B cell (primary cell): ENCODE data around the gene ACTR1B. TPM values are rescaled to one million over a fixed set of nuclear protein-coding genes. Genes with fewer than 3 reads are reported as not detected.

Source experiments
- ATAC-seq: fragments of 200-7000 bp; cut with Tn5 transposase; one replicate; pipeline ENCODE4 v1.10.0; 2021; ENCODE audit warnings: low read depth, mild to moderate bottlenecking, moderate number of reproducible peaks, moderate library complexity
- CTCF ChIA-PET: fragments of 350-600 bp; sonication (Branson Sonifier 250); formaldehyde crosslinking; loops from one replicate; lab custom pipeline; 2021; ENCODE audit warnings: antibody characterized with exemption, inconsistent platforms; lab: Charles Lee
- POLR2A ChIA-PET: fragments of 350-600 bp; sonication (Branson Sonifier 250); formaldehyde crosslinking; loops from one replicate; lab custom pipeline; 2021; ENCODE audit warnings: antibody characterized with exemption; lab: Charles Lee
- DNase-seq: peaks from one replicate; pipeline ENCODE4 v3.0.0; 2013
- H2AFZ ChIP-seq: 2 replicates; pipeline ENCODE4 v1.6.1; 2012; ENCODE audit warnings: mild to moderate bottlenecking, low read depth, low read length; ENCODE audit not compliant: insufficient read depth, poor library complexity, severe bottlenecking
- H3K27ac ChIP-seq, 2 donors: 1 replicate in 1 of 2; 2 replicates in 1 of 2; pipeline ENCODE4 v1.5.1; 2012 to 2013; ENCODE audit warnings: low read length in 2 of 2, mild to moderate bottlenecking in 2 of 2, moderate library complexity in 1 of 2
- H3K27me3 ChIP-seq, 4 experiments: fragments of 200-600 bp in 1 of 4; sonication (generic) in 1 of 4; replicated peaks in 1 of 4; 1 replicate in 2 of 4; 2 replicates in 2 of 4; pipeline versions ENCODE4 v1.6.1 to v1.7.0; 2013 to 2016; ENCODE audit warnings: low read length in 3 of 4, mild to moderate bottlenecking in 2 of 4, mixed read lengths in 1 of 4, moderate library complexity in 1 of 4; ENCODE audit not compliant: insufficient read depth in 4 of 4, control insufficient read depth in 3 of 4; ENCODE audit errors: control extremely low read depth in 1 of 4
- H3K36me3 ChIP-seq, 2 experiments: replicated peaks in 1 of 2; 1 replicate in 1 of 2; 2 replicates in 1 of 2; pipeline versions ENCODE4 v1.6.1 to v1.7.1; 2013; ENCODE audit warnings: low read length in 1 of 2; ENCODE audit not compliant: insufficient read depth in 2 of 2, control insufficient read depth in 1 of 2; ENCODE audit errors: control extremely low read depth in 1 of 2, extremely low read depth in 1 of 2
- H3K4me1 ChIP-seq, 2 donors: fragments of 200-600 bp in 1 of 2; sonication (generic) in 1 of 2; 1 replicate in 1 of 2; 2 replicates in 1 of 2; pipeline versions ENCODE4 v1.5.1 to v1.6.1; 2013 to 2017; ENCODE audit warnings: low read length in 2 of 2; ENCODE audit not compliant: control insufficient read depth in 2 of 2, insufficient read depth in 2 of 2
- H3K4me2 ChIP-seq: replicated peaks from 2 replicates; pipeline ENCODE3; 2012; ENCODE audit warnings: mild to moderate bottlenecking, low read depth, low read length; ENCODE audit not compliant: poor library complexity, severe bottlenecking
- H3K4me3 ChIP-seq, 5 experiments: fragments of 200-600 bp in 1 of 5; sonication (generic) in 1 of 5; 1 replicate in 3 of 5; 2 replicates in 2 of 5; pipeline versions ENCODE4 v1.5.1 to v1.7.0; 2011 to 2016; ENCODE audit warnings: low read length in 4 of 5, mild to moderate bottlenecking in 4 of 5, low read depth in 2 of 5, control low read depth in 1 of 5, moderate library complexity in 1 of 5; ENCODE audit not compliant: insufficient read depth in 1 of 5; ENCODE audit errors: control extremely low read depth in 1 of 5, extremely low read depth in 1 of 5
- H3K79me2 ChIP-seq: fragments of 200-600 bp; sonication (generic); one replicate; pipeline ENCODE4 v1.6.0; 2016; ENCODE audit warnings: low read length; ENCODE audit not compliant: control insufficient read depth, insufficient read depth
- H3K9ac ChIP-seq: fragments of 200-600 bp; sonication (generic); 2 replicates; pipeline ENCODE4 v1.6.1; 2017; ENCODE audit warnings: mild to moderate bottlenecking, low read length, moderate library complexity
- H3K9me3 ChIP-seq, 3 donors: one replicate each; pipeline versions ENCODE4 v1.6.1 to v1.7.1; 2013; ENCODE audit warnings: low read length in 2 of 3; ENCODE audit not compliant: control insufficient read depth in 2 of 3, insufficient read depth in 1 of 3; ENCODE audit errors: control extremely low read depth in 1 of 3
- H4K20me1 ChIP-seq: 2 replicates; pipeline ENCODE4 v1.6.0; 2012; ENCODE audit warnings: mild to moderate bottlenecking, low read length; ENCODE audit not compliant: insufficient read depth, control insufficient read depth, poor library complexity, severe bottlenecking
- H3K27ac Mint-ChIP-seq: one replicate; pipeline ENCODE4 v1.8.0; 2021; ENCODE audit warnings: mixed read lengths
- H3K27me3 Mint-ChIP-seq: one replicate; pipeline ENCODE4 v1.8.0; 2021; ENCODE audit warnings: mixed read lengths
- H3K4me1 Mint-ChIP-seq: one replicate; pipeline ENCODE4 v1.8.0; 2021; ENCODE audit warnings: mixed read lengths
- H3K4me3 Mint-ChIP-seq: one replicate; pipeline ENCODE4 v1.8.0; 2021; ENCODE audit warnings: mixed read lengths
- H3K9me3 Mint-ChIP-seq: one replicate; pipeline ENCODE4 v1.8.0; 2022; ENCODE audit warnings: mixed read lengths; ENCODE audit not compliant: insufficient read depth
- EZH2 ChIP-seq: IDR thresholded peaks from 2 replicates; pipeline ENCODE4 v1.6.1; 2012; ENCODE audit warnings: borderline replicate concordance, low read depth, mild to moderate bottlenecking, moderate library complexity, low read length; ENCODE audit not compliant: insufficient read depth, poor library complexity, severe bottlenecking
- WGBS: methylation state at CpG from one replicate; pipeline ENCODE4 v1.1.5; 2013; ENCODE audit warnings: missing lambda C conversion rate; ENCODE audit not compliant: insufficient coverage; 5-methylcytosine and 5-hydroxymethylcytosine counted together
- intact Hi-C: fragments of 100-400 bp; cut with micrococcal nuclease; formaldehyde crosslinking; loops from one replicate; pipeline ENCODE4 v1.10.0; 2022
- polyA plus RNA-seq: library from polyadenylated mRNA; depleted of rRNA; stranded (reverse); fragments of >200 nt; gene quantifications from 2 replicates; pipeline ENCODE4 v1.2.3, GENCODE V29; 2012
- total RNA-seq, 2 donors: library from RNA; stranded (reverse); fragments of 120-200 nt in 1 of 2; gene quantifications; 1 replicate in 1 of 2; 2 replicates in 1 of 2; pipeline versions ENCODE4 v1.2.3 to v1.2.4, GENCODE V29; 2013 to 2022
- TF ChIP-seq, protein P1 (sequence below): fragments of 200-600 bp; IDR thresholded peaks from one replicate; pipeline ENCODE4 v1.8.0; 2022; ENCODE audit warnings: antibody characterized with exemption, mild to moderate bottlenecking

ACTR1B gene
- total and polyA plus RNA-seq, 2 donors (not counting 1 experiment from before 2014, with no cell fraction given), result 69.0 to 143 TPM

DNA sequence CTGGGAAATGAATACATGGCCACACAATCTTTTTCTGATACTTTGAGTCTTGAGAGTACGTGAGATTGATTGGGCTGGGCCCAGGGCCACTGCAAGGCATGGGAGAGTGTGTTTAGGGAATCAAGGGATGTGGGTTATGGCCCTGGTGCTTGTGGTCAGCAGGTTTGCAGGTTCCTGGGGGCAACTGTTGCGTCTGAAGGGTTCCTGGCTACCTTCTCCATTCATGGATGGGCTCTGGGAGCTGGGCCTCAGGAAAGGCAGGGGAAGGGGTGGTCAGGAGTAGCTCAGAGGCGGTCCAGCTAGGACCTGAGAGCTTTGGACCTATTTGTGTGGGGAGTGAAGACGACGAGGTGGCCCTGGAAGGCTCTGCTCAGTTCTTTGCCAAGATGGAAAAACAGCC is 41.1 kb upstream of the ACTR1B start:
- Histone ChIP-seq H3K4me1 (peaks cover 0 to 3% of the 10 kb centered on the region in 2 donors), H3K4me2 (no peak overlapping the region), H3K4me3 (no peak overlapping the region), H3K36me3 (no peaks in the 10 kb centered on the region), H3K9me3 (no peaks in the 10 kb centered on the region), H3K79me2 (no peaks in the 10 kb centered on the region), H4K20me1 (no peaks in the 10 kb centered on the region), H3K9ac (no peak overlapping the region), H2AFZ (no peak overlapping the region), H3K27ac (no peak overlapping the region), H3K27me3 (peaks cover 0 to 6% (median 0%) of the 10 kb centered on the region in 4 experiments)
- no peak for TF ChIP-seq EZH2
- TF ChIP-seq, protein P1, sequence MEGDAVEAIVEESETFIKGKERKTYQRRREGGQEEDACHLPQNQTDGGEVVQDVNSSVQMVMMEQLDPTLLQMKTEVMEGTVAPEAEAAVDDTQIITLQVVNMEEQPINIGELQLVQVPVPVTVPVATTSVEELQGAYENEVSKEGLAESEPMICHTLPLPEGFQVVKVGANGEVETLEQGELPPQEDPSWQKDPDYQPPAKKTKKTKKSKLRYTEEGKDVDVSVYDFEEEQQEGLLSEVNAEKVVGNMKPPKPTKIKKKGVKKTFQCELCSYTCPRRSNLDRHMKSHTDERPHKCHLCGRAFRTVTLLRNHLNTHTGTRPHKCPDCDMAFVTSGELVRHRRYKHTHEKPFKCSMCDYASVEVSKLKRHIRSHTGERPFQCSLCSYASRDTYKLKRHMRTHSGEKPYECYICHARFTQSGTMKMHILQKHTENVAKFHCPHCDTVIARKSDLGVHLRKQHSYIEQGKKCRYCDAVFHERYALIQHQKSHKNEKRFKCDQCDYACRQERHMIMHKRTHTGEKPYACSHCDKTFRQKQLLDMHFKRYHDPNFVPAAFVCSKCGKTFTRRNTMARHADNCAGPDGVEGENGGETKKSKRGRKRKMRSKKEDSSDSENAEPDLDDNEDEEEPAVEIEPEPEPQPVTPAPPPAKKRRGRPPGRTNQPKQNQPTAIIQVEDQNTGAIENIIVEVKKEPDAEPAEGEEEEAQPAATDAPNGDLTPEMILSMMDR, result no peak
- H3K9me3 Mint-ChIP-seq, result no peaks in the 10 kb centered on the region
- POLR2A ChIA-PET, result no interaction called here
- peaks cover 8% of the 10 kb centered on the region for H3K27me3 Mint-ChIP-seq
- intact Hi-C loops, result loop anchor here (5.0 kb wide), 1 partner anchor 482 kb away; no protein-coding TSS in a partner anchor
- H3K27ac Mint-ChIP-seq, result no peak overlapping the region
- WGBS, result 100% methylated on average over 2 of the region's 5 CpGs
- H3K4me1 Mint-ChIP-seq, result peaks cover 1% of the 10 kb centered on the region
- no peak for DNase-seq
- CTCF ChIA-PET, result interaction anchor here (2.4 kb wide), 1 partner anchor 44 kb away, joined by 7 read pairs; no protein-coding TSS in a partner anchor
- ATAC-seq, result no peak
- H3K4me3 Mint-ChIP-seq, result no peak overlapping the region

DNA sequence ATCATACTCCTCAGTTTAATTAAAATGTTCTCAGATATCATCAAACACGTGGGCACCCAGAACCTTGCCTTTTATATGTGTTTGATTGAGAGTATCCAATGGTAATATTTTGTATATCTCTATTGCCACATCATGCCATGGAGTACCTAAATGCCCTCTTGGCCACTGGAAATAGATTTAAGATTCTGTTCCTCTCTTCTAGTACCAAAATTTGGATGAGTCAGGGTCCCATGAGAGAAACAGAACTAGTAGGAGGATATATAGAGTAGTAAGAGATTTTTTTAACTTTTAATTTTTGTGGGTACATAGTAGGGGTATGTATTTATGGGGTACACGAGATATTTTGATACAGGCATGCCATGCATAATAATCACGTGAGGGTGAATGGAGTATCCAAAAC is 39.9 kb upstream of the ACTR1B start:
- TF ChIP-seq, protein P1, result no peak
- no peak for TF ChIP-seq EZH2
- no peak for DNase-seq
- H3K4me3 Mint-ChIP-seq, result no peak overlapping the region
- Histone ChIP-seq H3K4me2 (no peak overlapping the region), H3K4me1 (no peaks in the 10 kb centered on the region), H3K79me2 (no peaks in the 10 kb centered on the region), H3K27me3 (peaks cover 0 to 6% (median 0%) of the 10 kb centered on the region in 4 experiments), H4K20me1 (no peaks in the 10 kb centered on the region), H2AFZ (no peak overlapping the region), H3K9ac (no peak overlapping the region), H3K9me3 (no peaks in the 10 kb centered on the region), H3K4me3 (no peak overlapping the region), H3K27ac (no peak overlapping the region), H3K36me3 (no peaks in the 10 kb centered on the region)
- ChIA-PET CTCF (no interaction called here), POLR2A (no interaction called here)
- H3K4me1 Mint-ChIP-seq, result no peaks in the 10 kb centered on the region
- no peaks in the 10 kb centered on the region for H3K9me3 Mint-ChIP-seq
- no peak for ATAC-seq
- intact Hi-C loops, result loop anchor here (5.0 kb wide), 1 partner anchor 484 kb away; no protein-coding TSS in a partner anchor
- no peak overlapping the region for H3K27ac Mint-ChIP-seq
- no CpG with 5 or more reads among the region's 3 CpGs for WGBS
- H3K27me3 Mint-ChIP-seq, result peaks cover 4% of the 10 kb centered on the region
